HEK293 (cell line): Measurements from ENCODE around the gene ZNF215.

Experiments
- CTCF ChIP-seq: fragments of 450-650 bp; formaldehyde crosslinking; IDR thresholded peaks from 2 replicates; pipeline ENCODE4 v1.5.1; 2016; ENCODE audit warnings: missing biosample characterization, missing genetic modification characterization
- ZNF629 ChIP-seq: fragments of 450-650 bp; formaldehyde crosslinking; IDR thresholded peaks from 2 replicates; pipeline ENCODE4 v1.5.1; 2017; ENCODE audit warnings: missing biosample characterization, missing genetic modification characterization
- ZNF76 ChIP-seq: fragments of 450-650 bp; formaldehyde crosslinking; IDR thresholded peaks from 2 replicates; pipeline ENCODE4; 2016; ENCODE audit warnings: low read depth, missing biosample characterization, missing genetic modification characterization, borderline replicate concordance

- TF ChIP-seq CTCF, result no peak
- TF ChIP-seq ZNF76 (tag by site-specific recombination), result no peak
- TF ChIP-seq ZNF629 (tag by site-specific recombination), result no peak
Observed at GRCh38 chr11:6911948-6912347, 14.3 kb upstream of the ZNF215 start.
